ENCODE results near the gene DDX1.

- no peak for TF ChIP-seq CTCF (IDR thresholded peaks at IDR 0.05)
- TF ChIP-seq POLR2AphosphoS5 (IDR thresholded peaks at IDR 0.05), result no peak
Observed at GRCh38 chr2:15631883-15632282, 40.2 kb downstream of the DDX1 start.
